Uterus (tissue), 4 donors: Measurements from ENCODE around the gene TMEM217. TPM values are rescaled to one million over a fixed set of nuclear protein-coding genes. Genes with fewer than 3 reads are reported as not detected.
A peak's percentile ranks its signal among the peaks of the same experiment; 100 is the strongest.

Experiments used
- DNase-seq, 2 donors: peaks; one replicate each; pipeline ENCODE4 v3.0.0-alpha.2; 2019 to 2020
- H3K27ac ChIP-seq, 2 donors: fragments of 200-600 bp; sonication (generic); 1 replicate in 1 of 2; 2 replicates in 1 of 2; pipeline ENCODE4 v1.5.1; 2016 to 2018
- H3K27me3 ChIP-seq, 2 donors: fragments of 200-600 bp; sonication (generic); one replicate each; pipeline ENCODE4 v1.5.1; 2018 to 2019; ENCODE audit warnings: control low read depth in 1 of 2
- H3K36me3 ChIP-seq, 2 donors: fragments of 200-600 bp; sonication (generic); one replicate each; pipeline ENCODE4 v1.5.1; 2019; ENCODE audit warnings: control low read depth in 1 of 2
- H3K4me1 ChIP-seq, 2 donors: fragments of 200-600 bp; sonication (generic); one replicate each; pipeline ENCODE4 v1.5.1; 2018 to 2019; ENCODE audit warnings: control low read depth in 1 of 2
- H3K4me3 ChIP-seq, 2 donors: fragments of 200-600 bp; sonication (generic); 1 replicate in 1 of 2; 2 replicates in 1 of 2; pipeline ENCODE4 v1.5.1; 2018 to 2019; ENCODE audit warnings: mild to moderate bottlenecking in 1 of 2
- H3K9me3 ChIP-seq, 2 donors: fragments of 200-600 bp; sonication (generic); one replicate each; pipeline ENCODE4 v1.5.1; 2019; ENCODE audit warnings: control low read depth in 1 of 2
- POLR2A ChIP-seq, 2 donors: fragments of 450-650 bp; IDR thresholded peaks; one replicate each; pipeline ENCODE4 v1.6.1; 2016; ENCODE audit warnings: antibody characterized with exemption in 2 of 2, mild to moderate bottlenecking in 1 of 2, moderate library complexity in 1 of 2
- intact Hi-C: fragments of 100-400 bp; cut with DNase I; formaldehyde crosslinking; loops from one replicate; pipeline ENCODE4 v1.15.1; 2023; ENCODE audit warnings: low total_unique reads
- total RNA-seq, 4 donors: library from RNA; depleted of rRNA in 3 of 4; stranded (reverse); fragments of >200 nt in 3 of 4; gene quantifications; one replicate each; pipeline versions ENCODE4 v1.1.0 to v1.2.4, GENCODE V29; 2014 to 2023
- TF ChIP-seq, protein P1 (sequence below), 4 experiments: fragments of 200-600 bp in 2 of 4; fragments of 450-650 bp in 2 of 4; sonication (generic) in 2 of 4; IDR thresholded peaks; one replicate each; pipeline ENCODE4 v1.5.1; 2016 to 2019; ENCODE audit warnings: antibody characterized with exemption in 4 of 4, mild to moderate bottlenecking in 2 of 4, moderate library complexity in 1 of 4
- donor health status: DM: yes; HTN: yes; CAD: no.

TMEM217 gene
- total RNA-seq, 4 donors from 2014 or later: 0.21 to 1.6 TPM; not detected in 2

- Histone ChIP-seq H3K27me3 (no peaks in the 10 kb centered on the region), H3K4me3 (no peak overlapping the region), H3K4me1 (no peaks in the 10 kb centered on the region), H3K9me3 (no peaks in the 10 kb centered on the region), H3K27ac (no peak overlapping the region), H3K36me3 (no peaks in the 10 kb centered on the region)
- intact Hi-C loops: loop anchor here (10.0 kb wide), 1 partner anchor 184 kb away; no protein-coding TSS in a partner anchor
- TF ChIP-seq POLR2A (IDR thresholded peaks at IDR 0.05): no peak
- TF ChIP-seq, protein P1, sequence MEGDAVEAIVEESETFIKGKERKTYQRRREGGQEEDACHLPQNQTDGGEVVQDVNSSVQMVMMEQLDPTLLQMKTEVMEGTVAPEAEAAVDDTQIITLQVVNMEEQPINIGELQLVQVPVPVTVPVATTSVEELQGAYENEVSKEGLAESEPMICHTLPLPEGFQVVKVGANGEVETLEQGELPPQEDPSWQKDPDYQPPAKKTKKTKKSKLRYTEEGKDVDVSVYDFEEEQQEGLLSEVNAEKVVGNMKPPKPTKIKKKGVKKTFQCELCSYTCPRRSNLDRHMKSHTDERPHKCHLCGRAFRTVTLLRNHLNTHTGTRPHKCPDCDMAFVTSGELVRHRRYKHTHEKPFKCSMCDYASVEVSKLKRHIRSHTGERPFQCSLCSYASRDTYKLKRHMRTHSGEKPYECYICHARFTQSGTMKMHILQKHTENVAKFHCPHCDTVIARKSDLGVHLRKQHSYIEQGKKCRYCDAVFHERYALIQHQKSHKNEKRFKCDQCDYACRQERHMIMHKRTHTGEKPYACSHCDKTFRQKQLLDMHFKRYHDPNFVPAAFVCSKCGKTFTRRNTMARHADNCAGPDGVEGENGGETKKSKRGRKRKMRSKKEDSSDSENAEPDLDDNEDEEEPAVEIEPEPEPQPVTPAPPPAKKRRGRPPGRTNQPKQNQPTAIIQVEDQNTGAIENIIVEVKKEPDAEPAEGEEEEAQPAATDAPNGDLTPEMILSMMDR (IDR thresholded peaks at IDR 0.05): no peak
- no peak for DNase-seq
Measured at GRCh38 chr6:37208793-37209192, 49.2 kb downstream of the TMEM217 start.

GRCh38 chr6:37207903-37208456 is 50.0 kb downstream of the TMEM217 start:
- Histone ChIP-seq H3K9me3 (no peaks in the 10 kb centered on the region), H3K4me3 (no peak overlapping the region), H3K4me1 (no peaks in the 10 kb centered on the region), H3K27ac (no peak overlapping the region), H3K36me3 (no peaks in the 10 kb centered on the region), H3K27me3 (no peaks in the 10 kb centered on the region)
- TF ChIP-seq, protein P1 (IDR thresholded peaks at IDR 0.05): peak; percentile 13 to 53 (median 47)
- TF ChIP-seq POLR2A (IDR thresholded peaks at IDR 0.05): no peak
- intact Hi-C loops: loop anchor here (10.0 kb wide), 1 partner anchor 183 kb away; no protein-coding TSS in a partner anchor
- peak; percentile 60 for DNase-seq

GRCh38 chr6:37206622-37207021 is 51.3 kb downstream of the TMEM217 start:
- Histone ChIP-seq H3K9me3 (no peaks in the 10 kb centered on the region), H3K36me3 (no peaks in the 10 kb centered on the region), H3K4me1 (no peaks in the 10 kb centered on the region), H3K4me3 (no peak overlapping the region), H3K27ac (no peak overlapping the region), H3K27me3 (no peaks in the 10 kb centered on the region)
- TF ChIP-seq, protein P1 (IDR thresholded peaks at IDR 0.05): no peak
- TF ChIP-seq POLR2A (IDR thresholded peaks at IDR 0.05): no peak
- intact Hi-C loops: loop anchor here (10.0 kb wide), 1 partner anchor 182 kb away; no protein-coding TSS in a partner anchor
- no peak for DNase-seq

DNA sequence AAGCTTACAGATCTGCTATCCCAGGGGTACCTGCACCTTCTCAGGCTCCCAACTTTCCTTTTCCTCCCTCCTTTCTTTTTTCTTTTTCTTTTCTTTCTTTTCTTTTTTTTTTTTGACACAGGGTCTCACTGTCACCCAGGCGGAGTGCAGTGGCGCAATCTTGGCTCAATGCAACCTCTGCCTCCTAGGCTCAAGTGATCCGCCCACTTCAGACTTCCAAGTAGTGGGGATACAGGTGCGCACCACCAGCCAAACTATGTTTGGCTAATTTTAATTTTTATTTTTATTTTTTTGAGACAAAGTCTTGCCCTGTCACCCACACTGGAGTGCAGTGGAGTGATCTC is 52.0 kb downstream of the TMEM217 start:
- no peaks in the 10 kb centered on the region for H3K4me1 ChIP-seq
- H3K27me3 ChIP-seq: no peaks in the 10 kb centered on the region
- H3K4me3 ChIP-seq: no peak overlapping the region
- TF ChIP-seq POLR2A (IDR thresholded peaks at IDR 0.05): no peak
- TF ChIP-seq, protein P1 (IDR thresholded peaks at IDR 0.05): no peak
- no peaks in the 10 kb centered on the region for H3K9me3 ChIP-seq
- no peak for DNase-seq
- H3K27ac ChIP-seq: no peak overlapping the region
- H3K36me3 ChIP-seq: no peaks in the 10 kb centered on the region
- intact Hi-C loops: loop anchor here (10.0 kb wide), 1 partner anchor 181 kb away; no protein-coding TSS in a partner anchor

- TF ChIP-seq POLR2A (IDR thresholded peaks at IDR 0.05): no peak
- TF ChIP-seq, protein P1 (IDR thresholded peaks at IDR 0.05): no peak
- intact Hi-C loops: loop anchor here (10.0 kb wide), 1 partner anchor 181 kb away; no protein-coding TSS in a partner anchor
- H3K27me3 ChIP-seq: no peaks in the 10 kb centered on the region
- no peak for DNase-seq
- no peaks in the 10 kb centered on the region for H3K9me3 ChIP-seq
- no peaks in the 10 kb centered on the region for H3K4me1 ChIP-seq
- H3K27ac ChIP-seq: no peak overlapping the region
- no peak overlapping the region for H3K4me3 ChIP-seq
- no peaks in the 10 kb centered on the region for H3K36me3 ChIP-seq
Measured at GRCh38 chr6:37205175-37205996, 52.6 kb downstream of the TMEM217 start.
